HG02885 (cell line): ENCODE measurements around the gene MYH14.
"Not testable (repeated sequence)": the region's sequence is repeated elsewhere in the genome, so short reads cannot be mapped to it uniquely, and the experiment has no call there.

Experiments
- ATAC-seq: cut with Tn5 transposase; IDR thresholded peaks from one replicate; pipeline ENCODE4 v1.9.1; 2021; ENCODE audit warnings: mild to moderate bottlenecking; ENCODE audit not compliant: unreplicated experiment, poor library complexity

The MYH14 gene

GRCh38 chr19:50222691-50223438 is 19.4 kb downstream of the MYH14 start:
- no peak for ATAC-seq

- ATAC-seq, result no peak
Measured at GRCh38 chr19:50223439-50223716, 20.0 kb downstream of the MYH14 start.

GRCh38 chr19:50224986-50225747 is 21.7 kb downstream of the MYH14 start:
- ATAC-seq, result no peak

- ATAC-seq, result no peak
Measured at GRCh38 chr19:50226536-50226935, 23.1 kb downstream of the MYH14 start.

GRCh38 chr19:50228153-50228552 is 24.7 kb downstream of the MYH14 start:
- not testable (repeated sequence) for ATAC-seq

GRCh38 chr19:50230379-50231351 is 27.2 kb downstream of the MYH14 start:
- ATAC-seq, result no peak

GRCh38 chr19:50231417-50231816 is 28.0 kb downstream of the MYH14 start:
- not testable (repeated sequence) for ATAC-seq

- ATAC-seq, result no peak
Measured at GRCh38 chr19:50231821-50232220, 28.4 kb downstream of the MYH14 start.

GRCh38 chr19:50232600-50232999 is 29.2 kb downstream of the MYH14 start:
- ATAC-seq, result no peak

GRCh38 chr19:50233308-50233910 is 30.0 kb downstream of the MYH14 start:
- no peak for ATAC-seq

GRCh38 chr19:50237493-50237892 is 34.1 kb downstream of the MYH14 start:
- ATAC-seq, result not testable (repeated sequence)

- no peak for ATAC-seq
Measured at GRCh38 chr19:50238043-50238442, 34.6 kb downstream of the MYH14 start.

- no peak for ATAC-seq
Measured at GRCh38 chr19:50239921-50240590, 36.6 kb downstream of the MYH14 start.

GRCh38 chr19:50242581-50242980 is 39.2 kb downstream of the MYH14 start:
- ATAC-seq, result no peak

GRCh38 chr19:50244695-50245094 is 41.3 kb downstream of the MYH14 start:
- no peak for ATAC-seq

GRCh38 chr19:50248413-50248812 is 45.0 kb downstream of the MYH14 start:
- no peak for ATAC-seq

- no peak for ATAC-seq
Measured at GRCh38 chr19:50248826-50249225, 45.4 kb downstream of the MYH14 start.

GRCh38 chr19:50249636-50250035 is 46.2 kb downstream of the MYH14 start:
- no peak for ATAC-seq

GRCh38 chr19:50250450-50251136 is 47.2 kb downstream of the MYH14 start:
- no peak for ATAC-seq
